Subcutaneous abdominal adipose tissue (tissue), 5 donors: ENCODE results near the gene SSBP3.

ENCODE experiments used
- H3K27ac ChIP-seq: one replicate; pipeline ENCODE4 v1.7.0; 2013; ENCODE audit warnings: low read depth, mild to moderate bottlenecking, inconsistent platforms, low read length, moderate library complexity
- H3K27me3 ChIP-seq, 5 donors: one replicate each; pipeline ENCODE4 v1.7.0; 2013; ENCODE audit warnings: low read length in 5 of 5, inconsistent platforms in 1 of 5; ENCODE audit not compliant: control insufficient read depth in 5 of 5, insufficient read depth in 4 of 5
- H3K36me3 ChIP-seq, 5 donors: one replicate each; pipeline ENCODE4 v1.7.0; 2013; ENCODE audit warnings: low read length in 5 of 5; ENCODE audit not compliant: control insufficient read depth in 5 of 5, insufficient read depth in 5 of 5
- H3K4me1 ChIP-seq, 5 donors: one replicate each; pipeline ENCODE4 v1.7.0; 2013; ENCODE audit warnings: low read length in 5 of 5, mild to moderate bottlenecking in 3 of 5, moderate library complexity in 1 of 5; ENCODE audit not compliant: control insufficient read depth in 5 of 5, insufficient read depth in 5 of 5
- H3K4me3 ChIP-seq, 5 donors: one replicate each; pipeline ENCODE4 v1.7.0; 2013; ENCODE audit warnings: low read length in 5 of 5, low read depth in 1 of 5
- H3K9ac ChIP-seq, 5 donors: one replicate each; pipeline ENCODE4 v1.7.0; 2013; ENCODE audit warnings: low read length in 5 of 5, mild to moderate bottlenecking in 4 of 5, moderate library complexity in 3 of 5
- H3K9me3 ChIP-seq, 5 donors: one replicate each; pipeline ENCODE4 v1.7.0; 2013; ENCODE audit warnings: low read length in 5 of 5; ENCODE audit not compliant: control insufficient read depth in 5 of 5
- donor health status: healthy.
- donor health status: healthy.
- donor health status: healthy.
- donor health status: healthy.
- donor health status: healthy.

SSBP3 gene

DNA sequence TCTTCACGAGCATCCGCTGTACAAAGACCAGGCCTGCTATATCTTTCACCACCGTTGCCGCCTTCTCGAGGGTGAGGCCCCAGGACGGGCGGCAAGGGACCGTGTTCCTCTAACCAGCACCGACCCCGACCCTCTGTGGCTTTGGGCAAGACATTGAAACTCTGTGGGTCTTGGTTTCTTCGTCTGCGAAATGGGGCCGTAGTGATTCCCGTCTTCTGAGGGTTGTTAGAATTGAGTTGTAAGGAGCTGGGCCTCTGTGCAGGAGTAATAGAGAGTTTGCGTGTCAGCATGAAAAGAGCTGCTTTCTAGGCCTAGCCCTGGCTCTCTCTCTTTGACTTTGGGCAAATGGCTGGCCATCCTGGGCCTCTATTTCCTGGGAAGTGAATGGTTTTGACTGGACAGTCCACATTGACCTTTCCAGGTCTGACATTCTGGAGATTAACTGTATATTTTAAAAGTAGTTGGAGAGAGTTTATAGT is 205.6 kb downstream of the SSBP3 start:
- H3K4me1 ChIP-seq, result peaks cover 8 to 25% (median 24%) of the 10 kb centered on the region in 5 donors
- peak overlapping the region; percentile 68 to 97 (median 92) for H3K9ac ChIP-seq
- H3K4me3 ChIP-seq, result peak overlapping the region; percentile 91 to 99 (median 99)
- peaks cover 2 to 22% (median 14%) of the 10 kb centered on the region in 5 donors for H3K36me3 ChIP-seq
- H3K27ac ChIP-seq, result peak overlapping the region; percentile 60
- no peaks in the 10 kb centered on the region for H3K27me3 ChIP-seq
- no peaks in the 10 kb centered on the region for H3K9me3 ChIP-seq

DNA sequence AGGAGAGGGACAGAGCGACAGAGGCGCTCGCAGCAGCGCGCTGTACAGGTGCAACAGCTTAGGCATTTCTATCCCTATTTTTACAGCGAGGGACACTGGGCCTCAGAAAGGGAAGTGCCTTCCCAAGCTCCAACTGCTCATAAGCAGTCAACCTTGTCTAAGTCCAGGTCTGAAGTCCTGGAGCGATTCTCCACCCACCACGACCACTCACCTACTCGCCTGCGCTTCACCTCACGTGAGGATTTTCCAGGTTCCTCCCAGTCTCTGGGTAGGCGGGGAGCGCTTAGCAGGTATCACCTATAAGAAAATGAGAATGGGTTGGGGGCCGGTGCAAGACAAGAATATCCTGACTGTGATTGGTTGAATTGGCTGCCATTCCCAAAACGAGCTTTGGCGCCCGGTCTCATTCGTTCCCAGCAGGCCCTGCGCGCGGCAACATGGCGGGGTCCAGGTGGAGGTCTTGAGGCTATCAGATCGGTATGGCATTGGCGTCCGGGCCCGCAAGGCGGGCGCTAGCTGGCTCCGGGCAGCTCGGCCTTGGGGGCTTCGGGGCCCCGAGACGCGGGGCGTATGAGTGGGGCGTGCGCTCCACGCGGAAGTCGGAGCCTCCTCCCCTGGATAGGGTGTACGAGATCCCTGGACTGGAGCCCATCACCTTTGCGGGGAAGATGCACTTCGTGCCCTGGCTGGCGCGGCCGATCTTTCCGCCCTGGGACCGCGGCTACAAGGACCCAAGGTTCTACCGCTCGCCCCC is 206.3 kb downstream of the SSBP3 start, which contains the start of the genes CYB5RL and MRPL37:
CYB5RL (minus strand) TSS at position 266 of the 754 bp plus-strand sequence. CDS start 4,414 bp downstream, outside the sequence.
MRPL37 (plus strand) TSS at position 403 of the 754 bp plus-strand sequence; CDS start at position 480, 77 bp downstream.
- peak within 1 kb of the TSS; percentile 60 for H3K27ac ChIP-seq
- H3K36me3 ChIP-seq, result peaks cover 2 to 22% (median 14%) of the 10 kb centered on the region in 5 donors
- peak within 1 kb of the TSS; percentile 91 to 99 (median 99) for H3K4me3 ChIP-seq
- peak within 1 kb of the TSS; percentile 68 to 97 (median 92) for H3K9ac ChIP-seq
- peaks cover 8 to 25% (median 24%) of the 10 kb centered on the region in 5 donors for H3K4me1 ChIP-seq
- H3K9me3 ChIP-seq, result no peaks in the 10 kb centered on the region
- H3K27me3 ChIP-seq, result no peaks in the 10 kb centered on the region

DNA sequence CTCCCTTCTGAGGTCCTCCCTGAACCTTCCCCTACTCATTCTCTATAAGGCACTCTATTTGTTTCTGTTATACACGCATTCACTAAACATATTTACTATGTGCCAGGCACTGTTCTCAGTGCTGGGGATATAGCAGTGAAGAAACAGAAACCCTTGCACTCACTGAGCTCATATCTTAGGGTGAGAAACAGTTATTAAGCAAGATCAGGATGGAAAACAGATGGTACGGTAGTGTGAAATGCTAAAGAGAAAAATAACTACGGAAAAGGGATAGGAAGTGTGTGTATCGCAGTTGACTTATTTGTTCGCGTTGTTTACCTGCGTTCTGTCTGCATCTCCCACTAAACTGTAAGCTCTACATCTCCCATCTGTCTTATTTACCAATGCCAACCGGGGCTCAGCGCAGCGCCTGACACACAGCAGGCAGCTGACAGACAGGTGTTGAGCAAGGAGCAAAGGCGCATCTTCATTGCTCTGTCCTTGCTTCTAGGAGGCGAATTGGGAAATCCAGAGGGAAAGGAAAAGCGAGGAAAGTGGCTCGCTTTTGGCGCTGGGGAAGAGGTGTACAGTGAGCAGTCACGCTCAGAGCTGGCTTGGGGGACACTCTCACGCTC is 206.9 kb downstream of the SSBP3 start:
- H3K27ac ChIP-seq, result peak overlapping the region; percentile 60
- peaks cover 7 to 22% (median 17%) of the 10 kb centered on the region in 5 donors for H3K36me3 ChIP-seq
- peak overlapping the region; percentile 2 to 97 (median 92) for H3K9ac ChIP-seq
- H3K4me1 ChIP-seq, result peaks cover 8 to 25% (median 24%) of the 10 kb centered on the region in 5 donors
- no peaks in the 10 kb centered on the region for H3K27me3 ChIP-seq
- H3K9me3 ChIP-seq, result no peaks in the 10 kb centered on the region
- H3K4me3 ChIP-seq, result peak overlapping the region; percentile 91 to 99 (median 99)

DNA sequence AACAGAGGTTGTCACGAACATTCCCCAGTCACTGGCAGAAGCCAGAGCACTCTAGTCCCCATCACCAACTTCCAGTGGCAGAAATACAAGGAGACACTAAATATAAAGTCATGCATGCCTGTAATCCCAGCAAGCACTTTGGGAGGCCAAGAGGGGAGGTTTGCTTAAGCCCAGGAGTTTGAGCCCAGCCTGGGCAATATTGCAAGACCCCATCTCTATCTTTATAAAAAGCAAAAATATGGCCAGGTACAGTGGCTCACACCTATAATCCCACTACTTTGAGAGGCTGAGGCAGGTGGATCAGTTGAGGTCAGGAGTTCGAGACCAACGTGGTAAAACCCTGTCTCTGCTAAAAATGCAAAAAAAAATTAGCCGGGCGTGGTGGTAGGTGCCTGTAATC is 212.7 kb downstream of the SSBP3 start:
- no peak overlapping the region for H3K4me3 ChIP-seq
- no peaks in the 10 kb centered on the region for H3K27me3 ChIP-seq
- no peaks in the 10 kb centered on the region for H3K9me3 ChIP-seq
- H3K27ac ChIP-seq, result no peak overlapping the region
- H3K4me1 ChIP-seq, result no peaks in the 10 kb centered on the region
- peaks cover 12 to 60% (median 46%) of the 10 kb centered on the region in 5 donors for H3K36me3 ChIP-seq
- no peak overlapping the region for H3K9ac ChIP-seq

DNA sequence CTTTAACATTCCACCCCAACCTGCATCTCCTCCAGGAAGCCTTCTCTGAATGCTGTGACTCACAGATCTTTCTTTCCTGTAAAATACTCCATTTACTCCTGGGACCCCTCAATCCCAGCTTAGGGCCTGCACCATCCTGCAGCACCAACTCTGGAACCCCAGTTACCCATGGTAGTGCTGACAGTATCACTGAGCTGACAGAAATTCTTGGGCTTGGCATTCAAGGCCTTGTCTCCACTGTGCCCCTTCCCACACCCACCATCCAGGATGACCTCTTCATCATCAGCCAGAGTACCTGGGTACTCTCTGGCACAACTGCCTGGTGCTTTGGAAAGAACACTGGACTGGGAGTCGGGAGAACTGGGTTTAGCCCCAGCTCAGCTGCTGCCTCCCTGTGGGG is 214.7 kb downstream of the SSBP3 start:
- Histone ChIP-seq H3K4me1 (no peaks in the 10 kb centered on the region), H3K27ac (no peak overlapping the region), H3K9ac (no peak overlapping the region), H3K27me3 (no peaks in the 10 kb centered on the region), H3K9me3 (no peaks in the 10 kb centered on the region), H3K4me3 (no peak overlapping the region), H3K36me3 (peaks cover 14 to 74% (median 53%) of the 10 kb centered on the region in 5 donors)

DNA sequence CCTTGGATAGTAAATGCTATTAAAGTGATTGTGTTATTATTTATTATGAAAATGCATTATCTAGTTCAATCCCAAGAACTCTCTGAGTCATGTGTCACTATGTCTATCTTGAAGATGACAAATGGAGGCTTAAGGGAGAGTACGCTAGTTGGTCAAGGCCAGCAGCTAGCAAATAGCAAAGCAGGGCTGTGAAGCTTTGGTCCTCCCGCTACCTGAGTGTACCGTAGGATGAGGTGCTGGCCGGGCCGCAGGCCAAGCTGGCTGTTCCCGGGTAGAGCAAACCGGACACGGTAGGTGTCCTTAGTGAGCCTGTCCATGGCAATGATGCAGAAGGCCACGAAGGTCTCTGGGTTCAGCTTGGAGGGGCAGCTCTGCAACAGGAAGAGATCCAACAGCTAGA is 215.7 kb downstream of the SSBP3 start:
- Histone ChIP-seq H3K4me1 (no peaks in the 10 kb centered on the region), H3K27me3 (no peaks in the 10 kb centered on the region), H3K9me3 (no peaks in the 10 kb centered on the region), H3K9ac (no peak overlapping the region), H3K36me3 (peaks cover 14 to 75% (median 53%) of the 10 kb centered on the region in 5 donors), H3K4me3 (no peak overlapping the region), H3K27ac (no peak overlapping the region)

DNA sequence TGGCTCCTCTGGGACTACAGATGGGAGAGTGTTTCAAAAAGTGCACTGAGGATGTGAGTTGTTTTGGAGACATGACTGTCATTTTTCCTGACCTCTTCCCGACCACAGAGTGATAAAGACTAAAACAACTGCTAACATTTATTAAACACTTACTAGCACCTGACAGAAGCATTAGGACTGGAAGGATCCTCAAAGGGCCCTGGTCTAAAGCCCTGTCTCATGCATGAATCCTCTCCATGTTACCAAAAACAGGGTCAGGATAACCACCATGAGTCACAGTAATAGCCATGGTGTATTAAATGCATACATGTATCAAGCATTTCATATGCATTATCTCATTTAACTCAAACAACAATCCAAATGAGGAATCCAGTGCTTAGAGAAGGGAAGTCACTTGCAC is 217.9 kb downstream of the SSBP3 start:
- Histone ChIP-seq H3K4me1 (no peaks in the 10 kb centered on the region), H3K9ac (no peak overlapping the region), H3K9me3 (no peaks in the 10 kb centered on the region), H3K4me3 (no peak overlapping the region), H3K27ac (no peak overlapping the region), H3K36me3 (peaks cover 7 to 65% (median 44%) of the 10 kb centered on the region in 5 donors), H3K27me3 (no peaks in the 10 kb centered on the region)

DNA sequence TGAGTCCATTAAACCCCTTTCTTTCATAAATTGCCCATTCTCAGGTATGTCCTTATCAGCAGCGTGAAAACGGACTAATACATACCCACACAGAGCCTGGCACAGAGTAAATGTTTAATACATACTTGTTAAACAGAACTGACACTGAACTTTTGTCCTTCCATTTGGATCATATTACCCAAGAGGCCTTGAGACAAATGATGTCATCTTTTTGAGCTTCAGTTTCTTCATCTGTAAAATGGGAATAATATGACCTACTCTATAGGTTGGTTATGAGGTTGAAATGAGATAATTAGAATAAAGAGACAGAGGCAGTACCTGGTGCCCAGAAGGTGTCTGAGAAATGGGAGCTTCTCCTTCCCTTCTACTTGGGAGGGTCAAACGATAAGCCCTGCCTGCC is 220.1 kb downstream of the SSBP3 start:
- Histone ChIP-seq H3K9ac (no peak overlapping the region), H3K4me1 (no peaks in the 10 kb centered on the region), H3K4me3 (no peak overlapping the region), H3K27ac (no peak overlapping the region), H3K36me3 (peaks cover 4 to 50% (median 39%) of the 10 kb centered on the region in 5 donors), H3K9me3 (no peaks in the 10 kb centered on the region), H3K27me3 (no peaks in the 10 kb centered on the region)

DNA sequence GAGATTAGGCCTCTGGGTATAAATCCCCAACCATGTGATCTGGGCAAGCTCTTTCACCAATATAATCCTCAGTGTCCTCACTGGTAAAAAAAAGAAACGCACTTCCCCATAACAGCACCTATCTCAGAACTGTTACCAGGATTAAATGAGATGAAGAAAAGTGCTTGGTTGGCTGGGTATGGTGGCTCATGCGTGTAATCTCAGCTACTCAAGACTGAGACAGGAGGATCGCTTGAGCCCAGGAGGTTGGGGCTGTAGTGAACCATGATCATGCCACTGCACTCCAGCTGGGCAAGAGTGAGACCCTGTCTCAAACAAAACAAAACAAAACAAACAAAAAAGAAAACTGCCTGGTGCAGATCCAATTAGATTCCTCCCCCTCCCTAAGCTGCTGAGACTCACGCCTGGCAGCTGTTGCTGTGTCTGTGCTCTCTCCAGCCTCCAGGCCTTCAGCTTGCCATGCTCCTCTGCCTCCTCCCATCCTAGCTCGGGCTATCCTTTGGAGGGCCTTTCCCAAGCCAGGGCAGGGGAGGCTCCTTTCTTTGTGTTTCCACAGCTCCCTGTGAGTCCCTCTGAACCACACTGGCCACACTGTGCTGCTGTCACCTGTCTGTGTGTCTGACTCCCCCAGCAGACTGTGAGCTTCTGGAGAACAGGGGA is 225.4 kb downstream of the SSBP3 start:
- no peaks in the 10 kb centered on the region for H3K4me1 ChIP-seq
- H3K9me3 ChIP-seq, result no peaks in the 10 kb centered on the region
- no peak overlapping the region for H3K27ac ChIP-seq
- H3K9ac ChIP-seq, result no peak overlapping the region
- no peak overlapping the region for H3K4me3 ChIP-seq
- peaks cover 0 to 45% (median 26%) of the 10 kb centered on the region in 5 donors for H3K36me3 ChIP-seq
- no peaks in the 10 kb centered on the region for H3K27me3 ChIP-seq
